Measurements from ENCODE around the gene CCDC154. TPM values are rescaled to one million over a fixed set of nuclear protein-coding genes. Genes with fewer than 3 reads are reported as not detected.

CCDC154 gene
- 1 to 10 TPM; 2.3 to 2.8 TPM for total RNA-seq
- polyA plus RNA-seq, result not detected

GRCh38 chr16:1443980-1444729 is at the start of gene CCDC154:
Gene CCDC154 (minus strand): TSS chr16:1444556. CDS start chr16:1444322, 234 bp downstream.
- Histone ChIP-seq H3K9me3 (ENCODE audit: low read length) (no peaks in the 10 kb centered on the region), H3K27ac (ENCODE audit: low read depth, low read length) (no peak within 1 kb of the TSS), H3K36me3 (ENCODE audit: insufficient read depth, low read length) (no peaks in the 10 kb centered on the region), H3K4me3 (ENCODE audit: low read length) (no peak within 1 kb of the TSS), H3K4me1 (ENCODE audit: insufficient read depth, low read length) (no peaks in the 10 kb centered on the region), H3K27me3 (ENCODE audit: insufficient read depth, low read length, poor library complexity, severe bottlenecking) (no peaks in the 10 kb centered on the region)
- no peaks in the 10 kb centered on the region for H3K4me1 Mint-ChIP-seq
- DNase-seq, result no peak
- H3K9me3 Mint-ChIP-seq, result no peaks in the 10 kb centered on the region
- ChIA-PET CTCF (no interaction called here), POLR2A (no interaction called here)
- no peaks in the 10 kb centered on the region for H3K27me3 Mint-ChIP-seq
- H3K27ac Mint-ChIP-seq, result no peak within 1 kb of the TSS
- H3K36me3 Mint-ChIP-seq, result peaks cover 0 to 17% (median 0%) of the 10 kb centered on the region in 3 donors
- no peak within 1 kb of the TSS for H3K4me3 Mint-ChIP-seq

GRCh38 chr16:1493746-1494094 is 49.4 kb upstream of the CCDC154 start:
- H3K4me3 ChIP-seq (ENCODE audit: low read length), result peak overlapping the region; percentile 51
- DNase-seq, result no peak
- no peaks in the 10 kb centered on the region for H3K9me3 ChIP-seq (ENCODE audit: low read length)
- Mint-ChIP-seq H3K27ac (peak overlapping the region in 7 of 8 donors; percentile 23 to 91 (median 63)), H3K27me3 (no peaks in the 10 kb centered on the region), H3K36me3 (peaks cover 0 to 29% (median 0%) of the 10 kb centered on the region in 3 donors), H3K4me3 (peak overlapping the region; percentile 86 to 97 (median 92)), H3K4me1 (peaks cover 9 to 17% (median 11%) of the 10 kb centered on the region in 3 donors), H3K9me3 (no peaks in the 10 kb centered on the region)
- H3K27ac ChIP-seq (ENCODE audit: low read depth, low read length), result peak overlapping the region; percentile 83
- no peaks in the 10 kb centered on the region for H3K27me3 ChIP-seq (ENCODE audit: insufficient read depth, low read length, poor library complexity, severe bottlenecking)
- H3K36me3 ChIP-seq (ENCODE audit: insufficient read depth, low read length), result no peaks in the 10 kb centered on the region
- ChIA-PET POLR2A (interaction anchor here (1.1 to 2.1 kb wide), 3 partner anchors 40 to 212 kb away, joined by 3 to 6 read pairs (median 3); partner anchors contain the start of genes MAPK8IP3 and TMEM204), CTCF (no interaction called here)
- H3K4me1 ChIP-seq (ENCODE audit: insufficient read depth, low read length), result peaks cover 15% of the 10 kb centered on the region

GRCh38 chr16:1492923-1493745 is 48.8 kb upstream of the CCDC154 start, which contains the start of gene TELO2:
Gene TELO2 (plus strand): TSS chr16:1493360. CDS start chr16:1494282, 922 bp downstream.
- Mint-ChIP-seq H3K27me3 (no peaks in the 10 kb centered on the region), H3K4me1 (peaks cover 9 to 17% (median 10%) of the 10 kb centered on the region in 3 donors), H3K4me3 (peak within 1 kb of the TSS; percentile 86 to 97 (median 92)), H3K36me3 (peaks cover 0 to 24% (median 0%) of the 10 kb centered on the region in 3 donors), H3K27ac (peak within 1 kb of the TSS; percentile 91 to 99 (median 98)), H3K9me3 (no peaks in the 10 kb centered on the region)
- no peaks in the 10 kb centered on the region for H3K27me3 ChIP-seq (ENCODE audit: insufficient read depth, low read length, poor library complexity, severe bottlenecking)
- CTCF ChIA-PET, result interaction anchor here (1.3 kb wide), 2 partner anchors 40 to 213 kb away, joined by 3 to 5 read pairs; partner anchors contain the start of genes MAPK8IP3 and TMEM204
- H3K4me1 ChIP-seq (ENCODE audit: insufficient read depth, low read length), result peaks cover 15% of the 10 kb centered on the region
- H3K27ac ChIP-seq (ENCODE audit: low read depth, low read length), result peak within 1 kb of the TSS; percentile 83
- no peaks in the 10 kb centered on the region for H3K36me3 ChIP-seq (ENCODE audit: insufficient read depth, low read length)
- peak; percentile 85 to 90 (median 88) for DNase-seq
- H3K9me3 ChIP-seq (ENCODE audit: low read length), result no peaks in the 10 kb centered on the region
- POLR2A ChIA-PET, result interaction anchor here (1.1 to 2.1 kb wide), 4 partner anchors 40 to 213 kb away, joined by 3 to 6 read pairs (median 4); partner anchors contain the start of genes MAPK8IP3, TMEM204 and UQCC4
- peak within 1 kb of the TSS; percentile 61 for H3K4me3 ChIP-seq (ENCODE audit: low read length)

GRCh38 chr16:1492082-1492922 is 47.9 kb upstream of the CCDC154 start:
- Mint-ChIP-seq H3K4me1 (peaks cover 9 to 17% (median 10%) of the 10 kb centered on the region in 3 donors), H3K9me3 (no peaks in the 10 kb centered on the region), H3K27ac (peak overlapping the region; percentile 91 to 99 (median 98)), H3K4me3 (peak overlapping the region; percentile 86 to 97 (median 92)), H3K27me3 (no peaks in the 10 kb centered on the region), H3K36me3 (peaks cover 0 to 18% (median 0%) of the 10 kb centered on the region in 3 donors)
- peaks cover 15% of the 10 kb centered on the region for H3K4me1 ChIP-seq (ENCODE audit: insufficient read depth, low read length)
- ChIA-PET POLR2A (interaction anchor here (0.5 to 2.1 kb wide), 3 partner anchors 41 to 72 kb away, joined by 3 to 6 read pairs (median 6); partner anchors contain the start of genes TMEM204 and UQCC4), CTCF (interaction anchor here (1.3 kb wide), 2 partner anchors 41 to 214 kb away, joined by 3 to 5 read pairs; partner anchors contain the start of genes MAPK8IP3 and TMEM204)
- peak overlapping the region; percentile 83 for H3K27ac ChIP-seq (ENCODE audit: low read depth, low read length)
- H3K4me3 ChIP-seq (ENCODE audit: low read length), result peak overlapping the region; percentile 61
- H3K27me3 ChIP-seq (ENCODE audit: insufficient read depth, low read length, poor library complexity, severe bottlenecking), result no peaks in the 10 kb centered on the region
- no peaks in the 10 kb centered on the region for H3K36me3 ChIP-seq (ENCODE audit: insufficient read depth, low read length)
- no peaks in the 10 kb centered on the region for H3K9me3 ChIP-seq (ENCODE audit: low read length)
- DNase-seq, result no peak

GRCh38 chr16:1491327-1491726 is 47.0 kb upstream of the CCDC154 start:
- CTCF ChIA-PET, result no interaction called here
- Histone ChIP-seq H3K27ac (ENCODE audit: low read depth, low read length) (no peak overlapping the region), H3K27me3 (ENCODE audit: insufficient read depth, low read length, poor library complexity, severe bottlenecking) (no peaks in the 10 kb centered on the region), H3K4me3 (ENCODE audit: low read length) (no peak overlapping the region), H3K9me3 (ENCODE audit: low read length) (no peaks in the 10 kb centered on the region), H3K36me3 (ENCODE audit: insufficient read depth, low read length) (no peaks in the 10 kb centered on the region), H3K4me1 (ENCODE audit: insufficient read depth, low read length) (peaks cover 15% of the 10 kb centered on the region)
- peaks cover 9 to 17% (median 10%) of the 10 kb centered on the region in 3 donors for H3K4me1 Mint-ChIP-seq
- H3K27ac Mint-ChIP-seq, result peak overlapping the region in 2 of 8 donors; percentile 14 to 48
- no peaks in the 10 kb centered on the region for H3K27me3 Mint-ChIP-seq
- peak overlapping the region in 1 of 7 donors; percentile 10 for H3K4me3 Mint-ChIP-seq
- H3K9me3 Mint-ChIP-seq, result no peaks in the 10 kb centered on the region
- POLR2A ChIA-PET, result interaction anchor here (0.6 kb wide), 1 partner anchor 231 kb away, joined by 6 read pairs; no protein-coding TSS in a partner anchor
- peaks cover 0 to 11% (median 0%) of the 10 kb centered on the region in 3 donors for H3K36me3 Mint-ChIP-seq
- no peak for DNase-seq

- ChIA-PET POLR2A (interaction anchor here (0.6 kb wide), 1 partner anchor 256 kb away, joined by 3 read pairs; no protein-coding TSS in a partner anchor), CTCF (no interaction called here)
- H3K27me3 ChIP-seq (ENCODE audit: insufficient read depth, low read length, poor library complexity, severe bottlenecking), result no peaks in the 10 kb centered on the region
- no peak overlapping the region for H3K27ac ChIP-seq (ENCODE audit: low read depth, low read length)
- peaks cover 13% of the 10 kb centered on the region for H3K4me1 ChIP-seq (ENCODE audit: insufficient read depth, low read length)
- H3K4me3 ChIP-seq (ENCODE audit: low read length), result no peak overlapping the region
- H3K36me3 ChIP-seq (ENCODE audit: insufficient read depth, low read length), result no peaks in the 10 kb centered on the region
- H3K9me3 ChIP-seq (ENCODE audit: low read length), result no peaks in the 10 kb centered on the region
- Mint-ChIP-seq H3K9me3 (peaks cover 0 to 2% (median 0%) of the 10 kb centered on the region in 5 donors), H3K4me3 (no peak overlapping the region), H3K4me1 (peaks cover 8 to 12% (median 9%) of the 10 kb centered on the region in 3 donors), H3K27me3 (no peaks in the 10 kb centered on the region), H3K27ac (no peak overlapping the region), H3K36me3 (peaks cover 0 to 3% (median 0%) of the 10 kb centered on the region in 3 donors)
- no peak for DNase-seq
These were observed 44.7 kb upstream of the CCDC154 start for GRCh38 chr16:1489077-1489476.

- Mint-ChIP-seq H3K27ac (no peak within 1 kb of the TSS), H3K27me3 (peaks cover 0 to 2% of the 10 kb centered on the region in 2 donors), H3K36me3 (peaks cover 0 to 3% (median 0%) of the 10 kb centered on the region in 3 donors), H3K4me3 (peak within 1 kb of the TSS in 1 of 7 donors; percentile 37), H3K4me1 (peaks cover 8 to 9% (median 8%) of the 10 kb centered on the region in 3 donors), H3K9me3 (peaks cover 0 to 2% (median 0%) of the 10 kb centered on the region in 5 donors)
- no peak for DNase-seq
- no peak within 1 kb of the TSS for H3K27ac ChIP-seq (ENCODE audit: low read depth, low read length)
- H3K27me3 ChIP-seq (ENCODE audit: insufficient read depth, low read length, poor library complexity, severe bottlenecking), result no peaks in the 10 kb centered on the region
- POLR2A ChIA-PET, result no interaction called here
- H3K4me3 ChIP-seq (ENCODE audit: low read length), result no peak within 1 kb of the TSS
- H3K9me3 ChIP-seq (ENCODE audit: low read length), result no peaks in the 10 kb centered on the region
- CTCF ChIA-PET, result no interaction called here
- no peaks in the 10 kb centered on the region for H3K36me3 ChIP-seq (ENCODE audit: insufficient read depth, low read length)
- peaks cover 10% of the 10 kb centered on the region for H3K4me1 ChIP-seq (ENCODE audit: insufficient read depth, low read length)
These were observed 44.3 kb upstream of the CCDC154 start, which contains the start of gene PTX4 for GRCh38 chr16:1488619-1489018. Gene PTX4 (minus strand): TSS chr16:1488944. CDS start chr16:1488909, 35 bp downstream.

Measured in CD8-positive, alpha-beta memory T cell (primary cell).